ENCODE data around the gene CCDC6.
"Not testable (repeated sequence)": the region's sequence is repeated elsewhere in the genome, so short reads cannot be mapped to it uniquely, and the experiment has no call there.

The CCDC6 gene

GRCh38 chr10:59944339-59944935, 38.1 kb upstream of the CCDC6 start:
- no peak for TF ChIP-seq CTCF (IDR thresholded peaks at IDR 0.05; ENCODE audit: low read depth, low read length)

GRCh38 chr10:59942556-59942955, 36.2 kb upstream of the CCDC6 start:
- no peak for TF ChIP-seq CTCF (IDR thresholded peaks at IDR 0.05; ENCODE audit: low read depth, low read length)
- no peak overlapping the region for H3K4me3 ChIP-seq (ENCODE audit: low read depth, low read length)

More at GRCh38 chr10:59944339-59944935, 38.1 kb upstream of the CCDC6 start:
- no peak overlapping the region for H3K4me3 ChIP-seq (ENCODE audit: low read depth, low read length)

GRCh38 chr10:59937720-59938119, 31.4 kb upstream of the CCDC6 start:
- TF ChIP-seq CTCF (IDR thresholded peaks at IDR 0.05; ENCODE audit: low read depth, low read length): no peak
- H3K4me3 ChIP-seq (ENCODE audit: low read depth, low read length): no peak overlapping the region

- TF ChIP-seq CTCF (IDR thresholded peaks at IDR 0.05; ENCODE audit: low read depth, low read length): no peak
- no peak overlapping the region for H3K4me3 ChIP-seq (ENCODE audit: low read depth, low read length)
Observed at GRCh38 chr10:59934701-59935100, 28.3 kb upstream of the CCDC6 start.

GRCh38 chr10:59930788-59931521, 24.6 kb upstream of the CCDC6 start:
- not testable (repeated sequence) for H3K4me3 ChIP-seq (ENCODE audit: low read depth, low read length)

GRCh38 chr10:59926086-59926485, 19.7 kb upstream of the CCDC6 start:
- TF ChIP-seq CTCF (IDR thresholded peaks at IDR 0.05; ENCODE audit: low read depth, low read length): no peak
- H3K4me3 ChIP-seq (ENCODE audit: low read depth, low read length): no peak overlapping the region

GRCh38 chr10:59922907-59923306, 16.6 kb upstream of the CCDC6 start:
- no peak overlapping the region for H3K4me3 ChIP-seq (ENCODE audit: low read depth, low read length)
- no peak for TF ChIP-seq CTCF (IDR thresholded peaks at IDR 0.05; ENCODE audit: low read depth, low read length)
